ENCODE results near the gene SIGMAR1. TPM values are rescaled to one million over a fixed set of nuclear protein-coding genes. Genes with fewer than 3 reads are reported as not detected.
A peak's percentile ranks its signal among the peaks of the same experiment; 100 is the strongest.

The SIGMAR1 gene
- polyA plus RNA-seq, 4 donors: 44.0 to 57.1 (median 49.5) TPM

DNA sequence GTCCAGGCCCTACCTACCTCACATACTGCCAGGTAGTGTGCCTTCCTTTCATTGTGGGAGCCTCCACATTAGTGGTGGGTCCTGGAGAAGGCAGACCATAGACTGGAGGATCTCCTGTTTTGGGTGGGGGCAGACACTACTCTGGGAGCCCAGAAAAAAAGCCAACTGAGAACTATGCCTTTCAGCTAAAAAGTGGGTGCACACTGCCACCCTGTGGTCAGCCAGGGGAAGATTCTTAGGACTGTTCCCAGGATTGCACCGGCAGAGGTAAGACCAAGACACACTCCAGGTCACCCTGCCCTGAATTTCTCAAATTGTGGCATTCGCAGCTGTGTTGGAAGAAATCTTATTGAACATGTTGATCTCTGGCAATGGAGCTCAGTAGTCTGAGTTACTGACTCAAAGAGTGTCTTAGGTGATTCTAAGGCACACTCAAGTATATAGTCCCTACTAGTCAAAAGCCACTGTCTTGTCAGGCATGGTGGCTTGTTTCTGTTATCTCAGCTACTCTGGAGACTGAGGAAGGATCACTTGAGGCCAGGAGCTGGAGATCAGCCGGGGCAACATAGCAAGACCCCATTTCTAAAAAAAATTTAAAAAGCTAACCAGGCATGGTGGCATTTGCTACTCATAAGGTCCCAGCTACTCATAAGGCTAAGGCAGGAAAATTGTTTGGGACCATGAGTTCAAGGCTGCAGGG lies 3.6 kb downstream of the SIGMAR1 start:
- DNase-seq (ENCODE audit: low read depth in 4 of 4, low spot score in 2 of 4): no peak

DNA sequence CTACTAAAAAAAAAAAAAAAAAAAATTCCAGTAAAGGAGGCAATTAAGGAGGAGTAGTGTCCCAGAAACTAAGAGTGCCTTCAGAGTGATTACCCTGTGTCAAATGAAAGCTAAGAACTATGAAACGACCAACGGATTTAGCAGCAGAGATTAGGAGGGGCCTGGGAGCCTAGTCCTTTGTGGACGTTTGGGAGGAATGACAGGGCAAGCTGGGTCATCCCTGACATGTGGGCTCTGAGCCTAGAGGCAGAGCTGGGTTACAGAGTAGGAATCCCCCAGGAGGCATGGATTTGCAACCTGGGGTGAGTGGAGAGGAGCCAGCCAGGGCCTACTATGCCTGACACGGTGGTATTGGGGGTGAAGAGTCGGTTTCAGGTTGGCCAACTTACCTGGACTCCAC lies 4.4 kb downstream of the SIGMAR1 start:
- no peak for DNase-seq (ENCODE audit: low read depth in 4 of 4, low spot score in 2 of 4)

DNA sequence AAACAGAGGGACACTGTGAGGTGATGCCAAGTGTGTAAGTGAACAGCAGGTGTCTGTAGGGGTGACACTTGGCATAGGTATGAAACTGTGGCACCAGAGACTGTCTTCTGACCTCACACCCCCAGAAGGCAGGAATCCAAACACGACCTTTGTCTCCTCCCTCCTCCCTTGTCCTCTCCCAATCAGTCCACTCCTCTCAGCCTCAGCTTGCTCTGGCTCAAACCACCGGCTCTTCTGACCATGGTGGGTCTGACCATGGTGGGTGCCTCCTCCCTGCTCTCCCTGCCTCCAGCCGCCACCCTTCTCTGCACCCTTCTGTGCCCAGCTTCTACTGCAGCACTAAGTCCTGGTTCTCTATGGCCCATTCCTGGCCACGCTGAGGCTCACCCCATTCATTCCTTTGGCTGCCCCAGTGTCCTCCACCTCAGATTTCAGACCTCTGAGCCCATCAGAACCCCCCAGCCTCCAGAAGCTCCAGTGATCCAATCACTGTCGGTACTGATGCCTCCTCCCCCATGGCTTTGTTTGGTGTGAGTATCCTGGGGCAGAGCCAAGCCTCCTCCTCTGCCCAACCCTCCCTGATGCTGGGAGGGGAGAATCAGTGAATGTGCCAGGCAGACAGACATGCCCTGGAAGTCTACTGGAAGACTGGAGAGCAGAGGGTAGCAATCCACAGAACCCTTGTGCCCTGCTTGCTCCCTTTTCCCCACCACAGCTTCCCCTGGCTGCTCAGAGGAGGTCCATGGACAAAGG lies 7.0 kb downstream of the SIGMAR1 start:
- DNase-seq (ENCODE audit: low read depth in 4 of 4, low spot score in 2 of 4): no peak

DNA sequence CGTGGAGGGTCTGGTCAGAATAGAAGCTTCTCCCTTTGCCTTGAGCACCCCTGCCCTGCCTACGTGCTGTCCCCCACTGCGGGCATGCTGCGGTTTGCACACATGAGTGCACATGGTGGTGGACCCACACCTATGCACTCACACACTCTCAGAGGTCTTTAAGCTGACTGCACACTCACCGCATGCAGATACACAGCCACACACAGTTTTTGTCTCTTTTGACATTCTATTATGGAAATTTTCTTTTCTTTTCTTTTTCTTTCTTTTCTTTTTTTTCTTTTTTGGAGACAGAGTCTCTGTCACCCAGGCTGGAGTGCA lies 8.1 kb downstream of the SIGMAR1 start:
- DNase-seq (ENCODE audit: low read depth in 4 of 4, low spot score in 2 of 4): no peak

DNA sequence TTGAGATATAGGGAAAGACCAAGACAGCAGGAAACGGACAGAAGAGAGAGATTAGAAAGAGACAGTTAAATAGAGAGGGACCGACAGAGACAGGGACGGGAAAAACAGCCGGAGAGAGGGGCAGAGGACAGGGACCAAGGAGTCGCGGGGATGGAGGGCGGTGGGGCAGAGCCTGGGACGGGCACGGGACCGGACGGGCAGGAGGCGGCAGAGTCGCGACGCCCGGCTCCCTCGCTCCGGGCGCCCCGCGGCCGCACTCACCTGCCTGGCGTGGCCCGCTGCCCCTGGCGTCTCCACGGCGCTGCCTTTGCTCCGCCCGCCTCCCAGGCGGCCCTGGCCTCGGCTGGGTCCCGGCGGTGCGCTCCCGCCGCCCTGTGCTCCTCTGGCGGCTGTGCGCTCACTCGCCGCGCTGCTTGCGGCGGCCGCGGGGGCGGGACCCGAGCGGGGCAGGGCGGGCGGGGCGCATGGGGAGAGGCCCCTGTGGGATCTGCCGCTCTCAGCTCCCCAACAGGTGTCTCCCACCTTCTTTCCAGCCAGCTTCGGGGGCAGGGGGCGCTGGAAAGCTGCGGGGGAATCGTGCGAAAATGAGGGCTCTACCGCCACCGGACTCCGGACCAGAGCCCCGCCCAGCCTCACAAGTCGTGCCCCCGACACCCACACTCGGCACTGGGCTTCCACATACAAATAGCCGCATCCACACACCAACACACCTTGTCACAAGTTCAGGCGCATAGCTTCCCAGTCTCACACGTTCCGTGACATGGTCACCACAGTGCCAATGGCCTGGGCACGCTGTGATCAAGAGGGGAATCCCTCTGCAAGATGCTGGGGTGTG lies 8.7 kb downstream of the SIGMAR1 start, which contains the start of gene ARID3C:
TSS of gene ARID3C (minus strand) at position 411 of the 835 bp plus-strand sequence. CDS start 1,052 bp downstream, outside the sequence.
- no peak for DNase-seq (ENCODE audit: low read depth in 4 of 4, low spot score in 2 of 4)

DNA sequence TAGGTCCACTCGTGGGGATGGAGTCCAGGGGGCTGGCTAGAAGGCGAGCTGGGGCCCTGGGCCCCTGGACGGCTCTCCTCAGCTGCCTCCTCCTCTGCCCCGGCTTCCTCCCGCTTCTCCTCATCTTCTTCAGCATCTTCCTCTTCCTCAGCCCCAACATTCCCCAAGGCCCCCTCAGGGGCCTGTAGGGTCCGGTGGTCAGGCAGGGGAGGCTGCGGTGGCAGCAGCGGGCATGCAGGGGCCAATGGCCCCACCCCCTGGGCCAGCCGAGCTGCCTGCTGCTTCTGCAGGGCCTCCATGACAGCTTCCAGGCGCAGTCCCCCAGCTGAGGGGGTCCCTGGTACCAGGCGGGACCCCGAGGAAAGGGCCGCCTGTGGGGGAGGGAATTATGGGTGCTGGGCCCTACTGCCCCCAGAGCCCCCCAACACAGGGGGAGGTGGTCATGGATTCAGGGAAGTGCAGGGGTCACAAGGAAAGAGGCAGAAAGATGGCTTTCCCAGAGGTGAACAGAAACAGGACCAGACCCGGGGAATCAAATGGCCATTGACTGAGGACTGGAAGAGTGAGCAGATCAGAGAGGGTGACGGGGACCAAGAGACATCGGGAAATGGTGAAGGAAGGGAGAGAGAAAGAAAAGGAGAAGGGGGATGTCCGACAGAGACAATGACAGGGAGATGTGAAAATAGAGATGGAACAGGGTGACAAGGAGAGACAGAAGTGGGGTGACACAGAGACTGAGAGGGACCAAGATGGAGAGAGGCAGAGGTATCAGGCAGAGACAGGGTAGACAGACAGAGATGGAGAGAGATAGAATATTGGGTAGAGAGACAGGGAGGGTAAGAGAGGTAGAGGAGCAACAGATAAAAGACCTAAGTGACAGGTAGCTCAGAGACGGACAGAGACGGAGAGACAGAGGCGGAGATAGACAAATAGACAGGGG lies 9.6 kb downstream of the SIGMAR1 start:
- DNase-seq (ENCODE audit: low read depth in 4 of 4, low spot score in 2 of 4): no peak

DNA sequence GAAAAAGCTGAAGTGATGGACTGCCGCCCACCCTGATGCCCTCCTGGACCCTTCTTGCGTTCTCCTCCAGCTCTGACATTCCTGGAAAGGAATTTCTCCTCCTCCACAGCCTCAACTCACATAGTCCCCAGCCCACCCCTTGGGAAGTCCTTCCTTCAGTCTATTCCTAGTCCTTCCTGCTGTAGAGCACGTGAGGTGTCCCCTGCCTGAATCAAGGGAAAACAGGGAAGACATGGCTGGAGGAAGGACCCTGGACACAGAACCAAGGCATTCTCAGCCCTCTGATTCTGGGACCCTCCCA lies 12.5 kb downstream of the SIGMAR1 start:
- DNase-seq (ENCODE audit: low read depth in 4 of 4, low spot score in 2 of 4): no peak

DNA sequence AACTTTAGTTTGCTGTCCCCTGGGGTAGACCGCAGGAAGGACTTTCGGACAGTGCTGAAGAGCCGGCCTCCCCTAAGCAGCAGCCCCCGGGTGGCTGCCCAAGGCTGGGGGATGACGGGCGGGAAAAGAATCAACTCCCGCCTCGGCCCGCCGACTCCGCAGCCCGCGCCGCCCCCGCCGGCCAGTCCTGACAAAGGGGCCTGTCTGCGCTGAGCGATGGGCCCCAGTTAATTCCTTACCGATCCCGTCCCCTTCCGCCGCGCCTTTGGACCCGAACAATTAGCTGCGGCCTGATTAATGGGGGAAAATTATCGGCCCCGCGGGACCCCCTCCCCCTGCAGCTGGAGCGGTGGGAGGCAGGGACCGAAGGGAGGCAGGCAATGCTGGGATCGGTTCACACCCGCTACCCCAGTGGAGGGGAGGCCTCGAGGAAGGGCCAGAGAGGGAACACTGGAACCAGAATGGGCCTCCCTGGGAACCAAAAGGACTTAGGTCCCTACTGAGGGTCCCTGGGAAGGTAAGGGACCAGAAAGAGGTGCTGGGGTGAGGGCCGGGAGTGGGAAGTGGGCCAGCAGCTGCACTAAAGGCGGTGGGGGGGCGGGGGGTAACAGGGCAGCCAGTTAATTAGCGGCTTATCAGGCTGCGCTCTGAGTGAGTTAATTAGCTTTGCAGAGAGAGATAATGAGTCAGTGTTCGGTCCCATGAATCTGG lies 13.0 kb downstream of the SIGMAR1 start:
- no peak for DNase-seq (ENCODE audit: low read depth in 4 of 4, low spot score in 2 of 4)

DNA sequence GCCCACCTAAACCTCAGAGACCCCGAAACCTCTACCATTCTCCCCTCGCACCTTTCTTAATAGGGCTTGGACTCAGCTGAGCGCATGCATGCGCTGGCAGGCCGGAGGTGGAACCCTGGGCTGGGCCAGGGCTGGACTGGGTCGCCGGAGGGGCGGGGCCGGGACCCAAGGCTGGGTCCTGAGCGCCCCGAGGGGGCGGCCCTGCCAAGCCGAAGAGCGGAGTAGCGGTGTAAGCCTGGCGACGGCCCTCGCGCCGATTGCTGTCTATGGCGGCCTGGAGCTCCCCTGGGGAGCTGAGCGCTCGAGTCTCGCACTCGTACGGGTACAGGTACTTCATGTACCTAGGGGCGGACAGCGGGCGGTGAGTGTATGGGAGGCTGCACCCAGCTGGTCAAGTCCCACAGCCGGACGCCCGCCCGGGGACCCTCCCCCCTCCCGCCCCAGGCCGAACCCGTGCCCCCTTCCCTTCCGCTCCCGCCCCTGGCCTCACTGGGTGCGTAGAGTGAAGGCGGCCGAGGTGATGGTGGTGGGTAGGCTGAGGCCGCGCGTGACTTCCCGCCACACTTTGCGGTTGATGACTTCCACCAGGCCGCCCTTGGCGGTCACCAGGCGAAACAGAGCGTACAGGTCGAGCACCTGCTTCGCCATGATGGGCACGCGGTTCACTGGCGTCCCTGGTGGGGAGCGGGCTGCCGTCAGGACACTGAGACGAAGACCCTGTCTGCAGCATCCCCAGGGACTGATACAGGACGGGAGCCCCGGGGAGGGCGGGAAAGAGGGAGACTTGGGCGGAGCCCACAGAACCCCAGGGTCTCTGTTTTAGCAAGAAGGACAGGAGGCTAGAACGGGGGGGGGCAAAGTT lies 14.0 kb downstream of the SIGMAR1 start:
- no peak for DNase-seq (ENCODE audit: low read depth in 4 of 4, low spot score in 2 of 4)

DNA sequence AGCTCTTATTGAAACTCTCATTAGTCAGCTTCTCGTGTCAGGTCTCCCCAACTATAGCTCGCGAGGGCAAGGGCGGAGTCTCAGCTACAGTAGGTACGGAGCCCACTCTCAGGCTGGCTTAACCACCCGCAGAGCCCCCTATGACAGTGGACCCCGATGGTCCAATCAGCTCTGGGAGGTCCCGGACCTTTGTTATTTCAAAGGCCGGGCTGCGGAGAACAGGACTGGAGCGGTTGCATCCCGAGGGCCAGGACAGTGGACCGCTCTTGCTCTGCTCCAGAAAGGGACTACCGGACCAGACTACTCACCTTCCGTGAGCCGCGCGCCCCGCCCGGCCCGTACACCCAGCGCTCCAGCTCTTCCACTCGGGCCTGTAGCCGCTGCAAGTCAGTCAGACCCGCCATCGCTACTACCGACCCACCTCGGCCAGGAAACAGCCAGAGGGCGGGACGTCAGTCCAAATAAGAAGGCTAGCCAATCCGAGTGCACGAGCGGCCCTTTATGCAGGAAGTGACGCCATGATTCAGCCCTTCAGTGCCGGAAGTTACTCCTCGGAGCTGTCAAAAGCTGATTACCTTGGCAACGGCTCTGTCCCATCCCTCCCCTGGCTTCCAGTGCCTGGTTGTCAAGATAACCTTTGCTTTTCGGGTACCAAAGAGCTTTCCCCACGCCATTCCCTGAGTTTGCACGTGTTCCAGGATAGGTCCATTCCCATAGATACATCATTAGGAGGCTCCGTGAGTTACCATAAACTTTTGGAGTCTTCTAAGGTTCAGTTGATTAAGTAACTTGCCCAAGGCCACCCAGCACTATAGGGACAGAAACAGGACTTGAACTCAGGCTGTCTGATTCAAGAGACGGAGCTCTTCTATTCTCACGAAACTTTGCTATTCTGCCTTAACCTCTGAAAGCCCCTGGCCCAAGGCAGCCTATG lies 17.3 kb downstream of the SIGMAR1 start, which contains the start of gene DCTN3:
TSS of gene DCTN3 (minus strand) at position 435 of the 934 bp plus-strand sequence. CDS start at position 404, 31 bp downstream.
- peak in 3 of 4 donors; percentile 83 to 92 (median 84) for DNase-seq (ENCODE audit: low read depth in 4 of 4, low spot score in 2 of 4)

DNA sequence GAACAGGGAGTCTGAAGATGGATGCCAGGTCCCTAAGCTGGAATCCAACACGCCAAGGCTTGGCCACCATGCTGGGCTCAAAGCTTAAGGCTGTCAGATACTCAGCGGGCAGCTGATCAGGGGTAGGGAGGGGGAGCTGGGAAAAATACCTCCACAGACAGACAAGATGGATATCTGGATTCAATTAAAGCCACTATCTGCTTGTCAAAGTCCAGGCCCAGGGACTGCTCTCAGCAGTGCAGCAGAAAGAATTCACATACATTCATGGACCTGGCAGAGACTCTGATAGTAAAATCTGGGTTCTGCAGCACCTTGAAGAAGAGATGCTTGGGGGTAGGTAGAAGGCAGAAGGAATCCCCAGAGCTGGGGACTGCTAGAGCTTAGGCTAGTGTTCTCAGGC lies 22.5 kb downstream of the SIGMAR1 start:
- no peak for DNase-seq (ENCODE audit: low read depth in 4 of 4, low spot score in 2 of 4)

DNA sequence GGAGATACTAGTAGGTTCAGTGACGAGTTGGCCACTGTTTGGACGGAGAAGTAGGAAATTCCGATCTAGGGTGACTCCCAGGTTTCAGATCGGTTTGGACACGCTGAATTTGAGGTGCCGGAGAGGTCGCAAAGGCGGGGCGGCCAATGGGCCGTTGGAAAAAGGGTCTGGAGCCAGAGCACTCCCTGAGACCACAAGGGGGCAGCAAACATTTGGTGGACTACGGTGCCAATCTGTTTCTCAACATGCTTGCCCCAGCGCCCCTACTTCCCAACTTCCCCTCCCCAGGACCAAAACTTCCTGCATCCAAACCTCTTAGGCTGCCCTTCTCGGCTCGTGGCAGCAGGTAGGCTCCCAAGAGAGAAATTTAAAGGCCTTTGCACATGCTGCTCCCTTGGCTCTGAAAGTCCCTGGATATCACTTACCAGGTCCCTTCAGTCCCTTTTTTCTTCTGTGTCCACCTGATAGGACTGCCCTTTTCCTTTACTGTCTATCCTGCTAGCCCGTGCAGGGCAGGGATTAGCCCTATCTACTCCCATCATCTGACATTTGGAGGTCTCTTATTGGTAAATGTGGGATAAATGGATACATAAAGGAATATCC lies 24.7 kb downstream of the SIGMAR1 start:
- DNase-seq (ENCODE audit: low read depth in 4 of 4, low spot score in 2 of 4): peak in 1 of 4 donors; percentile 78

DNA sequence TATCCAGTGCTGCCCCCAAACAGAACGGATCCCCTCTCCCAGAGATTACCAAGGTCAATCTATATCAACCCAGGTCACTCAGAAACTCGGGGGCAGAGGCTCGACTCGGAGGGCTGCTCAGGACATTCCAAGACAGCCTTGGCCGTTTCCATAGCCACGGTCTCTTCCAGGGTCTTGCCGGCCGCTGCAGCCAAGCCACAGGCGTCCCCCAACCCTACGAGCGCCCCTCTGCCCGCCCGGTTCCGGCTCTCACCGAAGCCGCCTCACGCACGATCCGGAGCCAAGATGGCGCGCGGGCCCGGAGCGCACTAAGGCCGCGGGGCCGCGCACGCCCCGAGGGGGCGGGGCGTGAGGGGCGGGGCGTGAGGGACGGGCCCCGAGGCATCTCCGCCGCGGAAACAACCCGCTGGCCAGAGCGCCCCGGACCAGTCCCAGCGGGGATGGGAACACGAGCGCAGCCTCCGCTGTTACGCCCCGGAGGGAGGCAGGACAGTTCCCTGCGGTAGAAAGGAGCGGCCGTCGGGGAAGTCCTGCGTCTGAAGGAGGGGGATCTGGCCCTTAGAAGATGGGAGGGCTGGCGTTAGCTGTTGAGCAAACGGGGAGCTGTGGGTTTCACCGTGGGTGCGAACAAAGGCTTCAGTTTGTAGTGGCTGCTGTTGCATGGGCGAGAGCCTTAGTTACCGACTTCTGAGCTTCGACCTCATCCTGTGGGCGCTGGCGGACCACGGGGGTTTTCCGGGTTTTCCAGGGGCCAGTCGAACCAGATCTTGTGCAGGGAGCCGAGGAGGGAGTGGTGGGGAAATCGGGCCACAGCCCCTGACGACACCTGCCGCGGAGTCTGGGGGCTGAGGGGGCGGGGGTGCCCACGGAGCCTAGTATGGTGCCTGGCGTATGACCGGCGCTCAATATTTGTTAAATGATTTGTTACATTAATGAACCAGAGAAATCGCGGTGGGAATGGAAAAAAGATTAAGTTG lies 25.5 kb downstream of the SIGMAR1 start, which contains the start of gene RPP25L:
TSS of gene RPP25L (minus strand) at position 287 of the 977 bp plus-strand sequence. CDS start 801 bp downstream, outside the sequence.
- DNase-seq (ENCODE audit: low read depth in 4 of 4, low spot score in 2 of 4): peak in 2 of 4 donors; percentile 66 to 78

DNA sequence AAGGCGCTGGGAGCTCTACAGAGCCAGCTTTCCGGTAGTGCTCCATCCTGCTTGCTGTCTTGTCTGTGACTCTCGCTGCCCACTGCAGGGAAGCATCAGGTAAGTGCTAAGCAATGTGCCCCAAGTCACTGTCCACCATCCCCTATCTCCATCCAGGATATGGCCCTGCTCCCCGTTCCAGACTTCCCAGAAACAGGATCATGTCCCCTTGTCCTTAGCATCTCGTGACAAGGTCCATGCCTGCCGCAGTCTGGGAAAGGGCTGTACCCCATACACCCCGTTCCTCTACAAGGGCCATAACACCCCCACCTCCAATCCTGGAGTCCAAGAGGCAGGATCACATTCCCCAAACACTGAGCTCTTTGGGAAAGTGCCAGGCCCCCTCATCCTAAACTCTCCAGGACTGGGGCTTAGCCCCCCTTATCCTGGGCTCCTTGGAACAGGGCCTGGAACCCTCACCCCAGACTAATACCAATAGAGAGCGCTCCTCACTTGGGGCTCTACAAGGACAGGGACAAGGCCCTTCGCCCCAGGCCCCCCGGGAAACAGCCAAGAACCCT lies 26.3 kb downstream of the SIGMAR1 start:
- DNase-seq (ENCODE audit: low read depth in 4 of 4, low spot score in 2 of 4): no peak

DNA sequence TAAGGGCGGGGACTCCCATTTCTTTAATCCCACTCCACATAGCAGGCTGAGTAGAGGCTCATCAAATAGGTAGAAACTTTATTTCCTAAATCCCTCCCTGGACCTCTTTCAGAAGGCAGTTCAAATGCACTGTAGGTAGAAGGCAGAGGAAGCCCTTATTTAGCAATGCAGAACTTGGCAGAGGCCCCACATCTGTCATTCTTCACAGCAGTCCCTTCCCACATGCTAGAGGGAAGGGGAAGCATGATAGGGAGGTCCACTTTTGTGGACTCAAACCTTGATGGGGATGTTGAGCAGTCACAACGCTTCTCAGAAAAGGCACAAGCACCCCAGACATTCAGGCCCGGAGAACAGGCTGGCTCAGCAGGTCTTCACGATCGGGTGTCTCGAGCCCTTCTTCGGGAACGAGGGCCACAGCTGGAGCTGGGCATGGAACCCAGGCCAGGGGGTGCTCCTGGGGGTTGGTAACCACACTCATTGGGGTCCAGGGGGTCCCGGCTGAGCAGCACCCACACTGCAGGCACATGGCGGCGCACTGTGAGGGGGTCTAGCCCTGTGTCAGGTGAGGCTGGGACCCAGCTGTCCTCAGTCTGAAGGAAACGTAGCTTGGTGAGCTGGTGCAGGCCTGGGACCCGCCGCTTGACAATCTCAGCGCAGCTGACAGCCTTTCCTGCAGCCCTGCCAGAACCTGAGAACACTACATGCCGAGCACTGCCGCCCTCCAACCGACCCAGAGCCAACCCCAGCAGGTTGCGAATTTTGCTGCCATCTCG lies 27.0 kb downstream of the SIGMAR1 start:
- no peak for DNase-seq (ENCODE audit: low read depth in 4 of 4, low spot score in 2 of 4)

Measured in left renal cortex interstitium (tissue), 4 donors.